Fibroblast of lung (primary cell): ENCODE measurements around the gene SS18. TPM values are rescaled to one million over a fixed set of nuclear protein-coding genes. Genes with fewer than 3 reads are reported as not detected.

ENCODE experiments used
- DNase-seq, 2 donors: peaks; one replicate each; pipeline versions ENCODE4 v3.0.0 to v3.0.0-alpha.2; 2010; ENCODE audit warnings: low read depth in 2 of 2
- H2AFZ ChIP-seq: 2 replicates; pipeline ENCODE4 v1.5.1; 2012; ENCODE audit warnings: low read length, control low read depth, inconsistent platforms
- H3K27ac ChIP-seq: 2 replicates; pipeline ENCODE4 v1.5.1; 2011; ENCODE audit warnings: low read length, control low read depth; ENCODE audit not compliant: insufficient read depth
- H3K27me3 ChIP-seq: 2 replicates; pipeline ENCODE4 v1.5.1; 2011; ENCODE audit warnings: mild to moderate bottlenecking, low read length; ENCODE audit not compliant: control insufficient read depth, insufficient read depth
- H3K36me3 ChIP-seq: 2 replicates; pipeline ENCODE4 v1.5.1; 2011; ENCODE audit warnings: low read length; ENCODE audit not compliant: control insufficient read depth, insufficient read depth
- H3K4me1 ChIP-seq: 2 replicates; pipeline ENCODE4 v1.5.1; 2011; ENCODE audit warnings: low read length; ENCODE audit not compliant: control insufficient read depth, insufficient read depth; ENCODE audit errors: extremely low read depth
- H3K4me2 ChIP-seq: 2 replicates; pipeline ENCODE4 v1.5.1; 2011; ENCODE audit warnings: low read length, control low read depth; ENCODE audit not compliant: insufficient read depth; ENCODE audit errors: extremely low read depth
- H3K4me3 ChIP-seq, 4 experiments: fragments of 200-600 bp in 1 of 4; sonication (generic) in 1 of 4; replicated peaks in 1 of 4; 2 replicates each; pipeline ENCODE4 v1.5.1; 2011 to 2016; ENCODE audit warnings: low read length in 4 of 4, low read depth in 3 of 4, mild to moderate bottlenecking in 3 of 4, control low read depth in 2 of 4, inconsistent platforms in 1 of 4, mixed read lengths in 1 of 4; ENCODE audit not compliant: insufficient read depth in 1 of 4; ENCODE audit errors: control extremely low read depth in 1 of 4
- H3K79me2 ChIP-seq: 2 replicates; pipeline ENCODE4 v1.5.1; 2012; ENCODE audit warnings: mild to moderate bottlenecking, low read length, inconsistent platforms; ENCODE audit not compliant: control insufficient read depth, insufficient read depth
- H3K9ac ChIP-seq: 2 replicates; pipeline ENCODE4 v1.5.1; 2011; ENCODE audit warnings: mild to moderate bottlenecking, low read length, control low read depth; ENCODE audit not compliant: insufficient read depth
- H3K9me3 ChIP-seq: 2 replicates; pipeline ENCODE4 v1.5.1; 2012; ENCODE audit warnings: low read depth, low read length; ENCODE audit not compliant: control insufficient read depth, insufficient read depth
- H4K20me1 ChIP-seq: 2 replicates; pipeline ENCODE4 v1.5.1; 2011; ENCODE audit warnings: low read length; ENCODE audit not compliant: control insufficient read depth, insufficient read depth; ENCODE audit errors: extremely low read depth
- CTCF ChIP-seq, 2 donors: IDR thresholded peaks in 1 of 2; conservative IDR thresholded peaks in 1 of 2; 1 replicate in 1 of 2; 2 replicates in 1 of 2; pipeline ENCODE4 v1.5.1; 2011 to 2012; ENCODE audit warnings: low read length in 2 of 2, control low read depth in 1 of 2, inconsistent platforms in 1 of 2, low read depth in 1 of 2, mild to moderate bottlenecking in 1 of 2
- EZH2 ChIP-seq: IDR thresholded peaks from 2 replicates; pipeline ENCODE4 v1.5.1; 2012; ENCODE audit warnings: low read length, control low read depth, mild to moderate bottlenecking; ENCODE audit errors: missing control alignments
- polyA plus RNA-seq, 2 donors: library from polyadenylated mRNA; depleted of rRNA in 1 of 2; stranded (reverse) in 1 of 2; unstranded in 1 of 2; fragments of >200 nt; gene quantifications; 2 replicates each; pipeline ENCODE4 v1.2.1, GENCODE V29; 2011 to 2012; ENCODE audit warnings: missing spikeins in 1 of 2
- total RNA-seq: library from RNA; depleted of rRNA; stranded (reverse); fragments of >200 nt; gene quantifications from 2 replicates; pipeline ENCODE4 v1.2.1, GENCODE V29; 2014

SS18 gene
- total and polyA plus RNA-seq, 2 donors (not counting 1 experiment from before 2014, with no cell fraction given), result 90.8 to 124 TPM

DNA sequence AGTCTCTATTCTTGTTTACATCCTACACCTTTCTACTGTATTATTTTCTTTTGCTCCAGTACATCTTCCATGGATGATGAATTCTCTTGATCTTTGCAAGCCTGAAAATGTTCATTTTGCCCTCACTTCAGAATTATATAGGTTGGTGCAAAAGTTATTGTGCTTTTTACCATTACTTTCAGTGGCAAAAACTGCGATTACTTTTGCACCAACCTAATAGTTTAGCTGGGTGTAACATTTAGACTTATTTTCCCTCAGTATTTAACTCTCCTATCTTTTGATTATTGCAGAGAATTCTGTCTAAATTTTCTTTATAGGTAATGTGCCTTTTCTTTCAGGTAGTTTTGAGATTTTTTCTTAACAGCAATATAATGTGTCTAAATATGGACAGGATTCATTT is 81.8 kb downstream of the SS18 start:
- Histone ChIP-seq H3K4me3 (no peak overlapping the region), H3K36me3 (no peaks in the 10 kb centered on the region), H3K4me1 (no peaks in the 10 kb centered on the region), H3K9me3 (no peaks in the 10 kb centered on the region), H2AFZ (no peak overlapping the region), H3K27ac (no peak overlapping the region), H3K27me3 (no peaks in the 10 kb centered on the region), H3K9ac (no peak overlapping the region), H3K4me2 (no peak overlapping the region), H4K20me1 (no peaks in the 10 kb centered on the region), H3K79me2 (no peaks in the 10 kb centered on the region)
- TF ChIP-seq EZH2 (no peak), CTCF (conservative IDR thresholded peaks at IDR 0.05 in 1 of 2, IDR thresholded peaks at IDR 0.05 in 1 of 2; ENCODE audit: low read depth in 1 of 2, low read length in 2 of 2) (no peak)
- no peak for DNase-seq

- H3K4me1 ChIP-seq, result no peaks in the 10 kb centered on the region
- no peaks in the 10 kb centered on the region for H3K9me3 ChIP-seq
- H3K36me3 ChIP-seq, result no peaks in the 10 kb centered on the region
- no peak overlapping the region for H3K27ac ChIP-seq
- TF ChIP-seq CTCF (conservative IDR thresholded peaks at IDR 0.05 in 1 of 2, IDR thresholded peaks at IDR 0.05 in 1 of 2; ENCODE audit: low read depth in 1 of 2, low read length in 2 of 2) (no peak), EZH2 (no peak)
- no peaks in the 10 kb centered on the region for H3K27me3 ChIP-seq
- H4K20me1 ChIP-seq, result no peaks in the 10 kb centered on the region
- H3K79me2 ChIP-seq, result no peaks in the 10 kb centered on the region
- no peak for DNase-seq
- no peak overlapping the region for H2AFZ ChIP-seq
- no peak overlapping the region for H3K4me3 ChIP-seq
- no peak overlapping the region for H3K4me2 ChIP-seq
- H3K9ac ChIP-seq, result no peak overlapping the region
These were observed 82.3 kb downstream of the SS18 start for GRCh38 chr18:26008096-26008495.

- Histone ChIP-seq H3K27ac (no peak overlapping the region), H3K9ac (no peak overlapping the region), H3K4me1 (no peaks in the 10 kb centered on the region), H3K4me3 (no peak overlapping the region), H2AFZ (no peak overlapping the region), H4K20me1 (no peaks in the 10 kb centered on the region), H3K79me2 (no peaks in the 10 kb centered on the region), H3K4me2 (no peak overlapping the region), H3K9me3 (no peaks in the 10 kb centered on the region), H3K27me3 (no peaks in the 10 kb centered on the region), H3K36me3 (no peaks in the 10 kb centered on the region)
- TF ChIP-seq EZH2 (no peak), CTCF (conservative IDR thresholded peaks at IDR 0.05 in 1 of 2, IDR thresholded peaks at IDR 0.05 in 1 of 2; ENCODE audit: low read depth in 1 of 2, low read length in 2 of 2) (no peak)
- no peak for DNase-seq
These were observed 84.5 kb downstream of the SS18 start for GRCh38 chr18:26005950-26006349.
